ENCODE results near the gene BABAM2. TPM values are rescaled to one million over a fixed set of nuclear protein-coding genes. Genes with fewer than 3 reads are reported as not detected.

The BABAM2 gene
- total RNA-seq, 1 donor from 2014 or later = 28.5 TPM

GRCh38 chr2:28363686-28364280 lies 473.3 kb downstream of the BABAM2 start:
- Histone ChIP-seq H3K9me3 (ENCODE audit: insufficient read depth, low read depth, low read length) (no peaks in the 10 kb centered on the region), H3K4me1 (ENCODE audit: insufficient read depth, low read length) (peaks cover 25% of the 10 kb centered on the region), H3K9ac (ENCODE audit: low read length) (no peak overlapping the region), H4K20me1 (ENCODE audit: insufficient read depth, low read length) (no peaks in the 10 kb centered on the region), H2AFZ (ENCODE audit: low read depth, low read length) (no peak overlapping the region), H3K27me3 (ENCODE audit: insufficient read depth, low read length) (peaks cover 3% of the 10 kb centered on the region), H3K4me3 (ENCODE audit: insufficient read depth, low read depth, low read length) (no peak overlapping the region), H3K79me2 (ENCODE audit: insufficient read depth, low read length) (no peaks in the 10 kb centered on the region), H3K4me2 (ENCODE audit: low read length) (no peak overlapping the region), H3K36me3 (ENCODE audit: insufficient read depth, low read length) (no peaks in the 10 kb centered on the region), H3K27ac (ENCODE audit: low read depth, low read length) (no peak overlapping the region)
- peaks cover 7% of the 10 kb centered on the region for H3K27me3 Mint-ChIP-seq (ENCODE audit: low read depth, unreplicated experiment)
- DNase-seq (ENCODE audit: low read depth) (no peak), FAIRE-seq (no peak)
- H3K4me3 Mint-ChIP-seq (ENCODE audit: unreplicated experiment) = no peak overlapping the region
- H3K4me1 Mint-ChIP-seq (ENCODE audit: low read depth, unreplicated experiment) = peaks cover 32% of the 10 kb centered on the region
- no peaks in the 10 kb centered on the region for H3K9me3 Mint-ChIP-seq (ENCODE audit: unreplicated experiment)
- TF ChIP-seq CTCF (IDR thresholded peaks at IDR 0.05; ENCODE audit: insufficient read depth, low read depth, low read length) (no peak), EZH2 (IDR thresholded peaks at IDR 0.05; ENCODE audit: insufficient read depth, low read length) (no peak)
- H3K36me3 Mint-ChIP-seq (ENCODE audit: low read depth, unreplicated experiment) = peaks cover 3% of the 10 kb centered on the region
- H3K27ac Mint-ChIP-seq (ENCODE audit: unreplicated experiment) = no peak overlapping the region

GRCh38 chr2:28364610-28365009 lies 474.1 kb downstream of the BABAM2 start:
- peaks cover 3% of the 10 kb centered on the region for H3K27me3 ChIP-seq (ENCODE audit: insufficient read depth, low read length)
- H3K36me3 Mint-ChIP-seq (ENCODE audit: low read depth, unreplicated experiment) = peaks cover 3% of the 10 kb centered on the region
- no peaks in the 10 kb centered on the region for H4K20me1 ChIP-seq (ENCODE audit: insufficient read depth, low read length)
- H3K4me3 Mint-ChIP-seq (ENCODE audit: unreplicated experiment) = peak overlapping the region; percentile 28
- H2AFZ ChIP-seq (ENCODE audit: low read depth, low read length) = no peak overlapping the region
- H3K27me3 Mint-ChIP-seq (ENCODE audit: low read depth, unreplicated experiment) = peaks cover 10% of the 10 kb centered on the region
- no peaks in the 10 kb centered on the region for H3K79me2 ChIP-seq (ENCODE audit: insufficient read depth, low read length)
- H3K4me1 ChIP-seq (ENCODE audit: insufficient read depth, low read length) = peaks cover 17% of the 10 kb centered on the region
- H3K36me3 ChIP-seq (ENCODE audit: insufficient read depth, low read length) = no peaks in the 10 kb centered on the region
- no peak for TF ChIP-seq EZH2 (IDR thresholded peaks at IDR 0.05; ENCODE audit: insufficient read depth, low read length)
- TF ChIP-seq CTCF (IDR thresholded peaks at IDR 0.05; ENCODE audit: insufficient read depth, low read depth, low read length) = no peak
- no peaks in the 10 kb centered on the region for H3K9me3 ChIP-seq (ENCODE audit: insufficient read depth, low read depth, low read length)
- H3K9me3 Mint-ChIP-seq (ENCODE audit: unreplicated experiment) = no peaks in the 10 kb centered on the region
- peak overlapping the region; percentile 24 for H3K27ac Mint-ChIP-seq (ENCODE audit: unreplicated experiment)
- peaks cover 26% of the 10 kb centered on the region for H3K4me1 Mint-ChIP-seq (ENCODE audit: low read depth, unreplicated experiment)
- no peak overlapping the region for H3K27ac ChIP-seq (ENCODE audit: low read depth, low read length)
- no peak overlapping the region for H3K4me3 ChIP-seq (ENCODE audit: insufficient read depth, low read depth, low read length)
- H3K9ac ChIP-seq (ENCODE audit: low read length) = no peak overlapping the region
- no peak overlapping the region for H3K4me2 ChIP-seq (ENCODE audit: low read length)
- FAIRE-seq (no peak), DNase-seq (ENCODE audit: low read depth) (peak; percentile 20)

GRCh38 chr2:28365158-28365557 lies 474.6 kb downstream of the BABAM2 start:
- Mint-ChIP-seq H3K27ac (ENCODE audit: unreplicated experiment) (peak overlapping the region; percentile 24), H3K36me3 (ENCODE audit: low read depth, unreplicated experiment) (peaks cover 3% of the 10 kb centered on the region), H3K4me3 (ENCODE audit: unreplicated experiment) (peak overlapping the region; percentile 28), H3K9me3 (ENCODE audit: unreplicated experiment) (no peaks in the 10 kb centered on the region), H3K27me3 (ENCODE audit: low read depth, unreplicated experiment) (peaks cover 12% of the 10 kb centered on the region), H3K4me1 (ENCODE audit: low read depth, unreplicated experiment) (peaks cover 26% of the 10 kb centered on the region)
- H3K9me3 ChIP-seq (ENCODE audit: insufficient read depth, low read depth, low read length) = no peaks in the 10 kb centered on the region
- H3K27me3 ChIP-seq (ENCODE audit: insufficient read depth, low read length) = peaks cover 3% of the 10 kb centered on the region
- peaks cover 14% of the 10 kb centered on the region for H3K4me1 ChIP-seq (ENCODE audit: insufficient read depth, low read length)
- H4K20me1 ChIP-seq (ENCODE audit: insufficient read depth, low read length) = no peaks in the 10 kb centered on the region
- no peaks in the 10 kb centered on the region for H3K79me2 ChIP-seq (ENCODE audit: insufficient read depth, low read length)
- H3K4me2 ChIP-seq (ENCODE audit: low read length) = no peak overlapping the region
- no peaks in the 10 kb centered on the region for H3K36me3 ChIP-seq (ENCODE audit: insufficient read depth, low read length)
- DNase-seq (ENCODE audit: low read depth) (no peak), FAIRE-seq (no peak)
- no peak overlapping the region for H2AFZ ChIP-seq (ENCODE audit: low read depth, low read length)
- H3K4me3 ChIP-seq (ENCODE audit: insufficient read depth, low read depth, low read length) = no peak overlapping the region
- no peak overlapping the region for H3K27ac ChIP-seq (ENCODE audit: low read depth, low read length)
- no peak overlapping the region for H3K9ac ChIP-seq (ENCODE audit: low read length)
- TF ChIP-seq CTCF (IDR thresholded peaks at IDR 0.05; ENCODE audit: insufficient read depth, low read depth, low read length) (no peak), EZH2 (IDR thresholded peaks at IDR 0.05; ENCODE audit: insufficient read depth, low read length) (no peak)
